Caco-2 (cell line): ENCODE results near the gene USP24. TPM values are rescaled to one million over a fixed set of nuclear protein-coding genes. Genes with fewer than 3 reads are reported as not detected.

Source experiments
- BruUV-seq: library from RNA; stranded (reverse); fragments of 400-500 nt; replicated peaks from 2 replicates; lab custom pipeline; 2021; lab: Mats Ljungman, UMichigan
- CTCF ChIA-PET: fragments of 300-600 bp; sonication (Branson Sonifier 250); formaldehyde crosslinking; loops from one replicate; lab custom pipeline; 2022; ENCODE audit warnings: antibody characterized with exemption; lab: Charles Lee
- POLR2A ChIA-PET: fragments of 300-600 bp; sonication (Branson Sonifier 250); formaldehyde crosslinking; loops from one replicate; lab custom pipeline; 2022; ENCODE audit warnings: antibody characterized with exemption; lab: Charles Lee
- DNase-seq, 2 experiments: peaks; one replicate each; pipeline versions ENCODE4 v3.0.0 to v3.0.0-alpha.2; 2020 to 2022
- H3K27me3 ChIP-seq: replicated peaks from 2 replicates; pipeline ENCODE4 v1.6.0; 2011; ENCODE audit warnings: low read length; ENCODE audit not compliant: control insufficient read depth, insufficient read depth
- H3K36me3 ChIP-seq: 2 replicates; pipeline ENCODE4 v1.5.1; 2011; ENCODE audit warnings: low read length; ENCODE audit not compliant: control insufficient read depth, insufficient read depth
- H3K4me1 ChIP-seq: fragments of 250-450 bp; sonication (Bioruptor Pico); 2 replicates; pipeline ENCODE4 v1.5.1; 2020; ENCODE audit warnings: mild to moderate bottlenecking
- H3K4me3 ChIP-seq: 2 replicates; pipeline ENCODE4 v1.5.1; 2011; ENCODE audit warnings: low read depth, mild to moderate bottlenecking, control low read depth, low read length
- H3K9me3 ChIP-seq: fragments of 250-450 bp; sonication (Bioruptor Pico); 2 replicates; pipeline ENCODE4 v1.5.1; 2020; ENCODE audit warnings: mild to moderate bottlenecking, moderate library complexity
- H3K27ac Mint-ChIP-seq: one replicate; pipeline ENCODE4 v1.8.0; 2022; ENCODE audit warnings: mixed read lengths; ENCODE audit not compliant: unreplicated experiment
- H3K27me3 Mint-ChIP-seq: one replicate; pipeline ENCODE4 v1.8.0; 2022; ENCODE audit warnings: mixed read lengths; ENCODE audit not compliant: insufficient read depth, unreplicated experiment
- H3K36me3 Mint-ChIP-seq: one replicate; pipeline ENCODE4 v1.8.0; 2022; ENCODE audit warnings: mild to moderate bottlenecking, mixed read lengths; ENCODE audit not compliant: insufficient read depth, unreplicated experiment
- H3K4me1 Mint-ChIP-seq: one replicate; pipeline ENCODE4 v1.8.0; 2022; ENCODE audit warnings: low read depth, mixed read lengths; ENCODE audit not compliant: unreplicated experiment
- H3K4me3 Mint-ChIP-seq: one replicate; pipeline ENCODE4 v1.8.0; 2022; ENCODE audit warnings: mild to moderate bottlenecking, moderate library complexity, mixed read lengths; ENCODE audit not compliant: unreplicated experiment
- H3K9me3 Mint-ChIP-seq: one replicate; pipeline ENCODE4 v1.8.0; 2022; ENCODE audit warnings: mixed read lengths; ENCODE audit not compliant: unreplicated experiment
- CTCF ChIP-seq, 2 experiments: fragments of 200-600 bp in 1 of 2; IDR thresholded peaks; 1 replicate in 1 of 2; 2 replicates in 1 of 2; pipeline versions ENCODE4 v1.5.1 to v1.8.0; 2011 to 2022; ENCODE audit warnings: antibody characterized with exemption in 1 of 2, control low read depth in 1 of 2, inconsistent platforms in 1 of 2, low read depth in 1 of 2, low read length in 1 of 2, mild to moderate bottlenecking in 1 of 2, moderate library complexity in 1 of 2; ENCODE audit not compliant: insufficient read depth in 1 of 2, severe bottlenecking in 1 of 2, unreplicated experiment in 1 of 2
- intact Hi-C: fragments of 100-400 bp; cut with micrococcal nuclease; formaldehyde crosslinking; loops from one replicate; pipeline ENCODE4 v1.10.0; 2022; ENCODE audit not compliant: unreplicated experiment
- total RNA-seq: library from RNA; stranded (reverse); gene quantifications from 2 replicates; pipeline ENCODE4 v1.2.3, GENCODE V29; 2022

Gene USP24
- total RNA-seq, 1 experiment from 2014 or later, result 34.7 TPM

GRCh38 chr1:55259911-55260609 is 44.9 kb upstream of the USP24 start:
- CTCF ChIA-PET, result no interaction called here
- no peaks in the 10 kb centered on the region for H3K27me3 Mint-ChIP-seq
- intact Hi-C loops, result no loop called here

GRCh38 chr1:55257958-55258357 is 42.8 kb upstream of the USP24 start:
- no peaks in the 10 kb centered on the region for H3K4me1 ChIP-seq
- CTCF ChIA-PET, result no interaction called here

More at GRCh38 chr1:55259911-55260609, 44.9 kb upstream of the USP24 start:
- Mint-ChIP-seq H3K9me3 (peaks cover 10% of the 10 kb centered on the region), H3K27ac (no peak overlapping the region), H3K4me1 (no peaks in the 10 kb centered on the region), H3K36me3 (no peaks in the 10 kb centered on the region), H3K4me3 (no peak overlapping the region)
- no peak for DNase-seq
- no peak for TF ChIP-seq CTCF (IDR thresholded peaks at IDR 0.05; ENCODE audit: insufficient read depth in 1 of 2, low read depth in 1 of 2, low read length in 1 of 2, severe bottlenecking in 1 of 2, unreplicated experiment in 1 of 2)
- Histone ChIP-seq H3K4me3 (no peak overlapping the region), H3K9me3 (no peaks in the 10 kb centered on the region), H3K36me3 (no peaks in the 10 kb centered on the region), H3K27me3 (no peaks in the 10 kb centered on the region), H3K4me1 (no peaks in the 10 kb centered on the region)
- POLR2A ChIA-PET, result no interaction called here
- no TSS peak for BruUV-seq

GRCh38 chr1:55255901-55256300 is 40.7 kb upstream of the USP24 start:
- CTCF ChIA-PET, result no interaction called here
- Histone ChIP-seq H3K27me3 (no peaks in the 10 kb centered on the region), H3K9me3 (no peaks in the 10 kb centered on the region), H3K36me3 (no peaks in the 10 kb centered on the region), H3K4me3 (no peak overlapping the region), H3K4me1 (no peaks in the 10 kb centered on the region)
- DNase-seq, result no peak
- H3K27me3 Mint-ChIP-seq, result no peaks in the 10 kb centered on the region
- H3K4me1 Mint-ChIP-seq, result no peaks in the 10 kb centered on the region
- no peak for TF ChIP-seq CTCF (IDR thresholded peaks at IDR 0.05; ENCODE audit: insufficient read depth in 1 of 2, low read depth in 1 of 2, low read length in 1 of 2, severe bottlenecking in 1 of 2, unreplicated experiment in 1 of 2)
- no peak overlapping the region for H3K4me3 Mint-ChIP-seq
- no peaks in the 10 kb centered on the region for H3K9me3 Mint-ChIP-seq
- BruUV-seq, result no TSS peak
- H3K27ac Mint-ChIP-seq, result no peak overlapping the region
- POLR2A ChIA-PET, result no interaction called here
- H3K36me3 Mint-ChIP-seq, result no peaks in the 10 kb centered on the region
- intact Hi-C loops, result no loop called here

More at GRCh38 chr1:55257958-55258357, 42.8 kb upstream of the USP24 start:
- Mint-ChIP-seq H3K4me3 (no peak overlapping the region), H3K36me3 (no peaks in the 10 kb centered on the region), H3K9me3 (peaks cover 10% of the 10 kb centered on the region), H3K4me1 (no peaks in the 10 kb centered on the region), H3K27ac (no peak overlapping the region), H3K27me3 (no peaks in the 10 kb centered on the region)
- intact Hi-C loops, result no loop called here
- Histone ChIP-seq H3K27me3 (no peaks in the 10 kb centered on the region), H3K4me3 (no peak overlapping the region), H3K36me3 (no peaks in the 10 kb centered on the region), H3K9me3 (no peaks in the 10 kb centered on the region)
- no peak for TF ChIP-seq CTCF (IDR thresholded peaks at IDR 0.05; ENCODE audit: insufficient read depth in 1 of 2, low read depth in 1 of 2, low read length in 1 of 2, severe bottlenecking in 1 of 2, unreplicated experiment in 1 of 2)
- POLR2A ChIA-PET, result no interaction called here
- no TSS peak for BruUV-seq
- no peak for DNase-seq
